ENCODE data around the gene SYTL2. TPM values are rescaled to one million over a fixed set of nuclear protein-coding genes. Genes with fewer than 3 reads are reported as not detected.

The SYTL2 gene
- polyA plus RNA-seq, 1 donor from 2014 or later = 2.3 TPM

- no peak overlapping the region for H3K9ac ChIP-seq (ENCODE audit: low read length)
- no peaks in the 10 kb centered on the region for H3K9me3 ChIP-seq (ENCODE audit: low read length)
- no peaks in the 10 kb centered on the region for H3K36me3 ChIP-seq (ENCODE audit: insufficient read depth, low read length)
- H3K27ac ChIP-seq (ENCODE audit: low read length) = no peak overlapping the region
- no peak overlapping the region for H2AFZ ChIP-seq (ENCODE audit: low read depth, low read length)
- no peaks in the 10 kb centered on the region for H3K79me2 ChIP-seq (replicated peaks; ENCODE audit: insufficient read depth, low read length)
- H3K4me2 ChIP-seq (ENCODE audit: low read length) = no peak overlapping the region
- H3F3A ChIP-seq (ENCODE audit: insufficient read depth, low read length, poor library complexity, severe bottlenecking) = no peaks in the 10 kb centered on the region
- no peaks in the 10 kb centered on the region for H3K9me2 ChIP-seq (ENCODE audit: insufficient read depth, low read length)
- H3K4me3 ChIP-seq (ENCODE audit: low read length) = no peak overlapping the region
- H4K20me1 ChIP-seq (ENCODE audit: insufficient read depth) = no peaks in the 10 kb centered on the region
- H3K27me3 ChIP-seq (ENCODE audit: insufficient read depth, low read depth, low read length) = no peaks in the 10 kb centered on the region
- TF ChIP-seq, protein P1, sequence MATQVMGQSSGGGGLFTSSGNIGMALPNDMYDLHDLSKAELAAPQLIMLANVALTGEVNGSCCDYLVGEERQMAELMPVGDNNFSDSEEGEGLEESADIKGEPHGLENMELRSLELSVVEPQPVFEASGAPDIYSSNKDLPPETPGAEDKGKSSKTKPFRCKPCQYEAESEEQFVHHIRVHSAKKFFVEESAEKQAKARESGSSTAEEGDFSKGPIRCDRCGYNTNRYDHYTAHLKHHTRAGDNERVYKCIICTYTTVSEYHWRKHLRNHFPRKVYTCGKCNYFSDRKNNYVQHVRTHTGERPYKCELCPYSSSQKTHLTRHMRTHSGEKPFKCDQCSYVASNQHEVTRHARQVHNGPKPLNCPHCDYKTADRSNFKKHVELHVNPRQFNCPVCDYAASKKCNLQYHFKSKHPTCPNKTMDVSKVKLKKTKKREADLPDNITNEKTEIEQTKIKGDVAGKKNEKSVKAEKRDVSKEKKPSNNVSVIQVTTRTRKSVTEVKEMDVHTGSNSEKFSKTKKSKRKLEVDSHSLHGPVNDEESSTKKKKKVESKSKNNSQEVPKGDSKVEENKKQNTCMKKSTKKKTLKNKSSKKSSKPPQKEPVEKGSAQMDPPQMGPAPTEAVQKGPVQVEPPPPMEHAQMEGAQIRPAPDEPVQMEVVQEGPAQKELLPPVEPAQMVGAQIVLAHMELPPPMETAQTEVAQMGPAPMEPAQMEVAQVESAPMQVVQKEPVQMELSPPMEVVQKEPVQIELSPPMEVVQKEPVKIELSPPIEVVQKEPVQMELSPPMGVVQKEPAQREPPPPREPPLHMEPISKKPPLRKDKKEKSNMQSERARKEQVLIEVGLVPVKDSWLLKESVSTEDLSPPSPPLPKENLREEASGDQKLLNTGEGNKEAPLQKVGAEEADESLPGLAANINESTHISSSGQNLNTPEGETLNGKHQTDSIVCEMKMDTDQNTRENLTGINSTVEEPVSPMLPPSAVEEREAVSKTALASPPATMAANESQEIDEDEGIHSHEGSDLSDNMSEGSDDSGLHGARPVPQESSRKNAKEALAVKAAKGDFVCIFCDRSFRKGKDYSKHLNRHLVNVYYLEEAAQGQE (IDR thresholded peaks at IDR 0.05; ENCODE audit: borderline replicate concordance) = no peak
- TF ChIP-seq EP300 (conservative IDR thresholded peaks at IDR 0.05; ENCODE audit: poor library complexity, severe bottlenecking) (no peak), RAD21 (conservative IDR thresholded peaks at IDR 0.05) (no peak), EZH2 (IDR thresholded peaks at IDR 0.05; ENCODE audit: borderline replicate concordance, insufficient read depth, low read length, poor library complexity, severe bottlenecking) (no peak), CTCF (IDR thresholded peaks at IDR 0.05; ENCODE audit: poor library complexity, severe bottlenecking) (no peak), POLR2AphosphoS5 (IDR thresholded peaks at IDR 0.05) (no peak), SMC3 (conservative IDR thresholded peaks at IDR 0.05; ENCODE audit: poor library complexity) (no peak), TAF1 (IDR thresholded peaks at IDR 0.05; ENCODE audit: low read depth) (no peak), MXI1 (conservative IDR thresholded peaks at IDR 0.05; ENCODE audit: poor library complexity, severe bottlenecking) (no peak)
Measured at GRCh38 chr11:85758480-85759039, 52.4 kb downstream of the SYTL2 start.

DNA sequence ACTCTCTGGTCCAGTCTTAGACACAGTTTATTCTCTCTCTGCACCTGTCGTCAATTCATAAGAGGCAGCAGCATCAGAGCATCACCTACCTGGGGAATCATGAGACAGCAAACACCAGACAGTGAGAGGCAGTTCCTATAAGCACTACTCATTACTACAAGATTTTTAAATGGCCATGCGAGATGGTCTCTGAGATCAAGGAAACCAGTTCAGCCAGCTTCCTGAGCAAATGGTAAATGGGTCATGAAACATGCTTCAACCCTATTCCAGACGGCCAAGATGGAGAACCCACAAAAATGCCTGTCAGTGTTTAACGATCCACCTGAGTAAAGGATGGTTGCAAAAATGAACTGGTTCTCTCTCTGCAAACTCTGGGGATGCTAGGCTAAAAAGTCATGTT lies 52.9 kb downstream of the SYTL2 start:
- TF ChIP-seq POLR2AphosphoS5 (IDR thresholded peaks at IDR 0.05) = no peak
- Histone ChIP-seq H2AFZ (ENCODE audit: low read depth, low read length) (no peak overlapping the region), H3K9ac (ENCODE audit: low read length) (no peak overlapping the region)

More for the DNA sequence above, 52.9 kb downstream of the SYTL2 start:
- H3K9me2 ChIP-seq (ENCODE audit: insufficient read depth, low read length) = no peaks in the 10 kb centered on the region
- no peak overlapping the region for H3K4me3 ChIP-seq (ENCODE audit: low read length)
- H3K36me3 ChIP-seq (ENCODE audit: insufficient read depth, low read length) = no peaks in the 10 kb centered on the region
- H3K79me2 ChIP-seq (replicated peaks; ENCODE audit: insufficient read depth, low read length) = no peaks in the 10 kb centered on the region
- no peak overlapping the region for H3K27ac ChIP-seq (ENCODE audit: low read length)
- no peaks in the 10 kb centered on the region for H3K27me3 ChIP-seq (ENCODE audit: insufficient read depth, low read depth, low read length)
- H3F3A ChIP-seq (ENCODE audit: insufficient read depth, low read length, poor library complexity, severe bottlenecking) = no peaks in the 10 kb centered on the region
- no peak overlapping the region for H3K4me2 ChIP-seq (ENCODE audit: low read length)
- no peaks in the 10 kb centered on the region for H4K20me1 ChIP-seq (ENCODE audit: insufficient read depth)
- H3K9me3 ChIP-seq (ENCODE audit: low read length) = no peaks in the 10 kb centered on the region

Measured in neural cell (in vitro differentiated cells).